NCI-H748 treated with DMSO at 0.1 percent for 48 hours (cell line): ENCODE data around the gene TPRA1.

Experiments
- DNase-seq: peaks from one replicate; lab custom pipeline; 2025; lab: John Stamatoyannopoulos, UW

TPRA1 gene

GRCh38 chr3:127590593-127591465 is at the start of gene TPRA1:
TPRA1 (minus strand) TSS chr3:127590733; CDS start chr3:127580146, 10,587 bp downstream.
- DNase-seq, result peak; percentile 90

GRCh38 chr3:127640042-127640355 is 49.5 kb upstream of the TPRA1 start:
- no peak for DNase-seq

DNA sequence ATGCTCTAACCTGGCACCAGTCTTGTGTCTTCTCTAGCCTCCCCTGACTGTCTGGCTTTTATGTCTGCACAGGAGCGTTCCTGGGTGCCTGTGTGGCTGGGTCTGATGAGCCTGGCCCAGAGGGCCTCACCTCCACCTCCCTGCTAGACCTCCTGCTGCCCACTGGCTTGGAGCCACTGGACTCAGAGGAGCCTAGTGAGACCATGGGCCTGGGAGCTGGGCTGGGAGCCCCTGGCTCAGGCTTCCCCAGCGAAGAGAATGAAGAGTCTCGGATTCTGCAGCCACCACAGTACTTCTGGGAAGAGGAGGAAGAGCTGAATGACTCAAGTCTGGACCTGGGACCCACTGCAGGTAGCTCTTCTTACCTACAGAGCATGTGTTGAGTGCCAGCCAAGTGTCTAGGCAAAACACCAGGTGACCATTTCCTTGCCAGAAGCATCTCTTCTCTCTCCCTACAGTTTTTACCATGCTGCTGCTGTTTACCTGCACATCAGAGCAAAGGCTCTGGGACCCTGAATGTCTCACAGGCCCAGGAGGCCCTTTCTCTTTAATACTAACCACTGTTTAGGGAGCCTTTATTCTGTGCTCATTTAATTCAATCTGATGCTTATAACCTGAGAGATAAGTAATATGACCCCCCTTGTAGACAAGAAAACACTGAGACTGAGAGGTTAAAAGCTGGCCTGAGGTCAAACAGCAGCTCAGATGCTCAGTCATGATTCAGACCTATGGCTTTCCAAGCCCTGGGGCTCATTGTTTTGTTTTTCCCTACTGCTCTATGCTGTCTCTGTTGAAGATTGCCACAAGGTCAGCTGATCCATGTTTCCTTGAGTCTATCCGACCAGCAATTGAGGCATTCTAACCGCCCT is 48.9 kb upstream of the TPRA1 start:
- no peak for DNase-seq

DNA sequence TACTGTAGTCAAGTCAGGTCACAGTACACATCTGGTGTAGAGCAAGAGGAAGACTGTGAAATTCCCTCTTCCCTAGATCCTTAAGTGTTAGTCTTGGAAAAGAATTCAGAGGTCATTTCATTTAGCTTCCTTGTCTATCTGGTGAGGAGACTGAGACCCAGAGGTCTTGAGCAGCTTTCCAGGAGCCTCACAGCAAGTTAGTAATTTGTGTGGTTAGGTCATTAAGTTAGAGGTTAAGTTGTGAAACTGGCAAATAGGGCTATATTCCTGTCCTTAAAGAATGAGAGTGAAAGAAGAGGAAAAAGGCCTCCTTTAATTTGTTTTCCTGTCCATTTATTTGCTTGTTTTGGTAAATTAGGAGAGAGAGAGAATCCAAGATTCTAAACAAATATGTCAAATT is 47.4 kb upstream of the TPRA1 start:
- no peak for DNase-seq

GRCh38 chr3:127637546-127637945 is 47.0 kb upstream of the TPRA1 start:
- no peak for DNase-seq

DNA sequence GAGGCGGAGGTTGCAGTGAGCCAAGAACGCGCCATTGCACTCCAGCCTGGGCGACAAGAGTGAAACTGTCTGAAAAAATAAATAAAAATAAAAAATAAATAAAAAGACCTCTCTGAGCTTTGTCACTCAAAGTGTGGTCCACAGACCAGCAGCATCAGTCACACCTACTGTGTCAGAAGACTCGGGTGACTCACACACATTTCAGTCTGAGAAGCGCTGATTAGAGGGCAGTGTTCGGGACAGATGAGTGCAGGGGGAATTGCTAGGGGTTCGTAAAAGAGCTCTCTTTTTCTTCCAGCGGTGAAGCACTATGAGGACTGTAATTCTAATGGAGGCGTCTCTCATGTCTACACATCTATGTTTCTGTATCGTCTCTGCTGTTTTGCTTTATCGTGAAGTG is 44.1 kb upstream of the TPRA1 start:
- no peak for DNase-seq

- DNase-seq, result no peak
Observed at GRCh38 chr3:127632035-127632820, 41.7 kb upstream of the TPRA1 start.

- no peak for DNase-seq
Observed at GRCh38 chr3:127630811-127631714, 40.5 kb upstream of the TPRA1 start.

GRCh38 chr3:127629467-127630403 is 39.2 kb upstream of the TPRA1 start:
- no peak for DNase-seq

DNA sequence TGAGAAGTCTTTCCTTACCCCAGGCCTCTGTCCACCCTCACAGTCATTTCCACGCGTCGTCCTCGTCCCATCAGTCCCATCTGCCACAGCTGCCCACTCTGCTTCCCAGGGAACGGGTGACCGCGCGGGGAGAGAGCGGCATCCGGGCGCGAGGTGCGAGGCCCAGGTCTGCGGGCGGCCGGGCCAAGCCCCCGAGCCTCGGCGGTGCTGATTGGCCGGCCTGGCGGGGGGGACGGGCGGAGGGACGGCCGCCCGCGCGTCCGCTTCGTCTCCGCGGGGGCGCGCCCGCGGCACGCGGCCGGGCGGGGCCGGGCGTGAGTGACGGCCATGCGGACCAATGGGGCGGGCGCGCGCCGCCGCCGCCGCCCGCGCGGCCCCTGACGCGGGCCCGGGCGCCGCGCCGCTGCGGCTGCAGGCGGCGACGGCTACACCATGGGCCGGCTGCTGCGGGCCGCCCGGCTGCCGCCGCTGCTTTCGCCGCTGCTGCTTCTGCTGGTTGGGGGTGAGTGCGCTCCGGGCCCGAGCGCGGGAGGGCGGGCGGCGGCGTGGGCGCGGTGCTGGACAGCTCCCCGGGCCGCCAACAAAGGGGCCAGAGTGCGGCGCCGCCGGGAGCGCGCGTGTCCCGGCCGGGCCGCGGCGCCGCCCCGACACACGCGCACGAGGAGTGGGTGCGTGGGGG is 38.4 kb upstream of the TPRA1 start, which contains the start of gene PODXL2:
Gene PODXL2, plus strand, starts transcription at position 398 of the 679 bp plus-strand sequence. Its CDS starts 35 bp downstream, at position 433.
- DNase-seq, result no peak

- no peak for DNase-seq
Observed at GRCh38 chr3:127628426-127628787, 37.9 kb upstream of the TPRA1 start.

DNA sequence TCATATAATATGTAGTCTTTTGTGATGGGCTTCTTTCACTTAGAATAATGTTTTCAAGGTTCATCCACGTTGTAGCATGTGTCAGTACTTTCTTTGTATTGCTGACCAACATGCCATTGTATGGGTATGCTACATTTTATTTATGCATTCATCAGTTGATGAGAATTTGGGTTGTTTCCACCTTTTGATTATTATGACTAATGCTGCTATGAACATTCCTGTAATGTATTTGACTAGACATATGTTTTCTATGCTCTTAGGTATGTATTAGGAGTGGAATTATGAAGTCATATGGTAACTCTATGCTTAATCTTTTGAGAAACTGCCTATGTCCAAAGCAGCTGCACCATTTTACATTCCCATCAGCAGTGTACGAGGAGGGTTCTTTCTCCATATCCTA is 35.3 kb upstream of the TPRA1 start:
- DNase-seq, result no peak

DNA sequence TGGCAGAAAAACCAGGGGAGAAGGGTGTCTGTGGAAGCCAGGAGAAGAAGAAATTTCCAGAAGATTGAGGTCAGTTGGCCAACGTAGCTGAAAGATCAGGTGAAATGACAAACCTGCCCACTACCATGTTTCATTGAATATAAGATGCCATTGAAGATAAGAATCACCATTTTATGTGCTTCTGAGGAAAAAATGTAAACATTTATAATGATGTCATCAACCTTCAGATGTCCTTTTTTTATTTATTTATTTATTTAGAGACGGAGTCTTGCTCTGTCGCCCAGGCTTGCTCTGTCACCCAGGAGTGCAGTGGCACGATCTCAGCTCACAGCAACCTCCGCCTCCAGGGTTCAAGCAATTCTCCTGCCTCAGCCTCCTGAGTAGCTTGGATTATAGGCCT is 33.5 kb upstream of the TPRA1 start:
- DNase-seq, result no peak

- DNase-seq, result no peak
Observed at GRCh38 chr3:127622772-127623576, 32.4 kb upstream of the TPRA1 start.

DNA sequence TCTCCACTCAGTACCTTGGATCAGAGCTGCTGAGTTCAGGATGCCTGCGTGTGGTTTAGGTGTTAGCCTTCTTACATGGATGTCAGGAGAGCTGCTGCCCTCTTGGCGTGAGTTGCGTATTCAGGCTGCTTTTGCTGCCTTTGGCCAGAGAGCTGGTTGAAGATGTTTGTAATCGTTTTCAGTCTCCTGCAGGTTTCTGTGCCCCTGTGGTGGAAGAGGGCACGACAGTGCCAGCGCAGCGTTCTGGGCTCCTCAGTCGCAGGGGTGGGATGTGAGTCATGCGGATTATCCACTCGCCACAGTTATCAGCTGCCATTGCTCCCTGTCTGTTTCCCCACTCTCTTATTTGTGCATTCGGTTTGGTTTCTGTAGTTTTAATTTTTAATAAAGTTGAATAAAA is 31.5 kb upstream of the TPRA1 start:
- no peak for DNase-seq

DNA sequence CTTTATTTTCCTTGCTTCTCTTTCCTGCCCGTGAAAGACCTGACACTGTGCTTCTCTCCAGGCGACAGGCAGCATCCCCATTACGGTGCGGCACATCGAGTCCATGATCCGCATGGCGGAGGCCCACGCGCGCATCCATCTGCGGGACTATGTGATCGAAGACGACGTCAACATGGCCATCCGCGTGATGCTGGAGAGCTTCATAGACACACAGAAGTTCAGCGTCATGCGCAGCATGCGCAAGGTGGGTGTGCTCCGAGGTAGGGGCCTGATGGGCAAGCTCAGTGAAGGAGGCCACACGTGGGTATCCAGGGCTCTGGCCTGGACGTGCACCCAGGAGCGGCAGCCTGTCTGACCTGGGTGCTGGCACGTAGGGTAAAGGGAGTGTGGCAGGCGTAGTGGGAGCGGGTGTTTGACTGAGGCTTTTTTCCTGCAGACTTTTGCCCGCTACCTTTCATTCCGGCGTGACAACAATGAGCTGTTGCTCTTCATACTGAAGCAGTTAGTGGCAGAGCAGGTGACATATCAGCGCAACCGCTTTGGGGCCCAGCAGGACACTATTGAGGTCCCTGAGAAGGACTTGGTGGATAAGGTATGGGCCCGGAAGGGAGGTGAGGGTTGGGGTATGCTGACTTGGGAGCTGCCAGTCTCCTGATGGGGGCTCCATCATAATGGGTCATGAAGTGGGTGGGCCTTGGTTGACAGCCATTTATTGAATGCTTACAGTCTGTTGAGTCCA is 30.3 kb upstream of the TPRA1 start:
- no peak for DNase-seq

GRCh38 chr3:127618891-127619290 is 28.4 kb upstream of the TPRA1 start:
- no peak for DNase-seq
